ENCODE measurements around the gene MEF2A.

MEF2A gene

DNA sequence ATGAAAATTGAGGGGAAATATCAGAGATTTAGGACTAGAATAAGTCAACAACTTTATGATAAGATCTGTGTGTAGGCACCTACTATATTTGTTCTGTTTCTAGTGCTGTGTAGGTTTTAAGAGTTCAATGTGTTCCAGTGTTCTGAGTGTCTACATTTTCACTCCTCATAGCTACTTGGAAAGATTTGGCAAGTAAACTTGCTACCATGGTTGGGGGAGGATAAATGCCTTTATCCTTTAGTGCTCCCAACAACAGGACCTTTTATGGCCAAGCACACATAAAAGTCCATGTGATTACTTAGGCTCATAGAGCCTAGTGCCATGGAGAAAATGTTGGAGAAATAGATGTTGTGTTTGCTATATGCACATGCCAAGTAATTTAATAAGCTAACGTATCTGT is 103.5 kb downstream of the MEF2A start:
- H3K4me3 ChIP-seq (ENCODE audit: low read length), result no peak overlapping the region
- H3K9ac ChIP-seq (ENCODE audit: low read length), result no peak overlapping the region
- H3K9me3 ChIP-seq (ENCODE audit: control insufficient read depth, low read length), result no peaks in the 10 kb centered on the region
- H3K4me1 ChIP-seq (ENCODE audit: control insufficient read depth, insufficient read depth, low read length), result no peaks in the 10 kb centered on the region
- H3K36me3 ChIP-seq (ENCODE audit: control insufficient read depth, insufficient read depth, low read length), result no peaks in the 10 kb centered on the region
- no peaks in the 10 kb centered on the region for H3K27me3 ChIP-seq (ENCODE audit: control insufficient read depth, insufficient read depth, low read length)

GRCh38 chr15:99671926-99672635 is 106.3 kb downstream of the MEF2A start:
- Histone ChIP-seq H3K36me3 (ENCODE audit: control insufficient read depth, insufficient read depth, low read length) (no peaks in the 10 kb centered on the region), H3K27me3 (ENCODE audit: control insufficient read depth, insufficient read depth, low read length) (no peaks in the 10 kb centered on the region), H3K4me1 (ENCODE audit: control insufficient read depth, insufficient read depth, low read length) (no peaks in the 10 kb centered on the region), H3K9ac (ENCODE audit: low read length) (no peak overlapping the region), H3K4me3 (ENCODE audit: low read length) (no peak overlapping the region), H3K9me3 (ENCODE audit: control insufficient read depth, low read length) (no peaks in the 10 kb centered on the region)

DNA sequence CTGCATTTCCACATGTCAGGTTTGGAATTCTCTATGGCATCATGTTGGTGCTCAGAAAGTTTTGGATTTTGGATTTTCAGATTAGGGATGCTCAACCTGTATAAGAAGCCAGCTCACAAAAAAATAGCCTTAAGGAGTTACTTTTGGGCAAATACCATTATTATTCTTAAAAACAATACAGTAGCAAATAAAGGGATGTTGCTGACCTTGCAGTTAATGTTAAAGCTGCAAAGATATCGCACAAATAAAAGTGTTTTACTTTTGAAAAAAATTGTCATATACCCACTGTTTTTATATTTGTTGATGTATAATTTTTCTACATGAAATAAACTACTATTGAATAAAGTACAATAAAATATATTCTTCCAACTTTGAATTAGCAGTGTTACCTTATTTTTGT is 107.3 kb downstream of the MEF2A start:
- no peaks in the 10 kb centered on the region for H3K36me3 ChIP-seq (ENCODE audit: control insufficient read depth, insufficient read depth, low read length)
- no peaks in the 10 kb centered on the region for H3K9me3 ChIP-seq (ENCODE audit: control insufficient read depth, low read length)
- H3K4me1 ChIP-seq (ENCODE audit: control insufficient read depth, insufficient read depth, low read length), result no peaks in the 10 kb centered on the region
- no peaks in the 10 kb centered on the region for H3K27me3 ChIP-seq (ENCODE audit: control insufficient read depth, insufficient read depth, low read length)
- H3K9ac ChIP-seq (ENCODE audit: low read length), result no peak overlapping the region
- H3K4me3 ChIP-seq (ENCODE audit: low read length), result no peak overlapping the region

DNA sequence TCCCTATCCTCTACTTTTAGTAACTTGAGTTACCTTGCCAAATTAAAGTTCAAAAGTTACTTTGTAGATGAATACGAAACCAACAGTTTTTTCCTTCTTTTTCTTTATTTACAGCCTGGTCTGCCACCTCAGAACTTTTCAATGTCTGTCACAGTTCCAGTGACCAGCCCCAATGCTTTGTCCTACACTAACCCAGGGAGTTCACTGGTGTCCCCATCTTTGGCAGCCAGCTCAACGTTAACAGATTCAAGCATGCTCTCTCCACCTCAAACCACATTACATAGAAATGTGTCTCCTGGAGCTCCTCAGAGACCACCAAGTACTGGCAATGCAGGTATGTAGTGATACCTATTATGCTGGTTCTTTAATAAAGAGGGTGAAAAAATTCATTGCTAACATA is 108.5 kb downstream of the MEF2A start:
- no peaks in the 10 kb centered on the region for H3K9me3 ChIP-seq (ENCODE audit: control insufficient read depth, low read length)
- H3K27me3 ChIP-seq (ENCODE audit: control insufficient read depth, insufficient read depth, low read length), result no peaks in the 10 kb centered on the region
- H3K9ac ChIP-seq (ENCODE audit: low read length), result no peak overlapping the region
- no peaks in the 10 kb centered on the region for H3K36me3 ChIP-seq (ENCODE audit: control insufficient read depth, insufficient read depth, low read length)
- H3K4me3 ChIP-seq (ENCODE audit: low read length), result no peak overlapping the region
- H3K4me1 ChIP-seq (ENCODE audit: control insufficient read depth, insufficient read depth, low read length), result no peaks in the 10 kb centered on the region

DNA sequence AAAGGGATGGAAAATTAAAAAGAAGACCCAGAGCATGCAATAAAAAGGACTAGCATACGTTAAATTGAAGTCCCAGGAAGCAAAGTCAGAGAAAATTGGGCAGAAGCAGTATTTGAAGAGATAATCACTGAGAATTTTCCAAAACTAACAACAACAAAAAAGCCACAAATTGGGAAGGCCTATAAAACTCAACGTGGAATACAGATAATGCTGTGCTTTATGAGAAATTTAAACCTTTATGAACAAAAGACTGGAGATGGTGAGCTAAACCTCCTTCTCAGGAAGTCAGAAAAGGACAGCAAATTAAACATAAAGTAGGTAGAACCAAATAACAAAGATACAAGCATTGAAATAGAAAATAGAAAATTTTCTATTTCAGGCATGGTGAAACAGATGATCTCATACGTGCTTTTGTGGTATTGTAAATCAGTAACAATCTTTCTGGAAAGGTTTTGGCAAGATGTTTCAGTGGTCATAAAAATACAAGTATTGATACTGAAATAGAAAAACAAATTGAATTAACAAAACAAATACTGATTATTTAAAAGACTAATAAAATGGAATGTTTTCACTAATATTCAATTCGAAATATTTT is 111.9 kb downstream of the MEF2A start:
- no peak overlapping the region for H3K9ac ChIP-seq (ENCODE audit: low read length)
- H3K27me3 ChIP-seq (ENCODE audit: control insufficient read depth, insufficient read depth, low read length), result no peaks in the 10 kb centered on the region
- no peaks in the 10 kb centered on the region for H3K9me3 ChIP-seq (ENCODE audit: control insufficient read depth, low read length)
- H3K36me3 ChIP-seq (ENCODE audit: control insufficient read depth, insufficient read depth, low read length), result no peaks in the 10 kb centered on the region
- H3K4me3 ChIP-seq (ENCODE audit: low read length), result no peak overlapping the region
- H3K4me1 ChIP-seq (ENCODE audit: control insufficient read depth, insufficient read depth, low read length), result no peaks in the 10 kb centered on the region

DNA sequence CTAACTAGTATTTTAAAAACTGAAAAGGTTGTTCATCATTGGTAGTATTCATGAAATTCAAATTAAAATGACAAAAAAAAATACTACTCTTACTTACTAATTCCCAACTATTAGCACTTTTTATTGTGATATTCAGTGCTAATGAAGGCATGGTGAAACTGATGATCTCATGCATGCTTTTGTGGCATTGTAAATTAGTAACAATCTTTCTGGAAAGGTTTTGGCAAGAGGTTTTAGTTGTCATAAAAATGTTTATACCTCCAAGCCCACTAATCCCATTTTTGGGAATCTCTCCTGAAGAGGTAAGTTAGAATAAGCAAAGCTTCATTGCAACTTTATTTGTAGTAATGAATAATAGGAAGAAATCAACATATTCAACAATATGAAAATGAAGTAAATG is 114.5 kb downstream of the MEF2A start:
- no peaks in the 10 kb centered on the region for H3K36me3 ChIP-seq (ENCODE audit: control insufficient read depth, insufficient read depth, low read length)

DNA sequence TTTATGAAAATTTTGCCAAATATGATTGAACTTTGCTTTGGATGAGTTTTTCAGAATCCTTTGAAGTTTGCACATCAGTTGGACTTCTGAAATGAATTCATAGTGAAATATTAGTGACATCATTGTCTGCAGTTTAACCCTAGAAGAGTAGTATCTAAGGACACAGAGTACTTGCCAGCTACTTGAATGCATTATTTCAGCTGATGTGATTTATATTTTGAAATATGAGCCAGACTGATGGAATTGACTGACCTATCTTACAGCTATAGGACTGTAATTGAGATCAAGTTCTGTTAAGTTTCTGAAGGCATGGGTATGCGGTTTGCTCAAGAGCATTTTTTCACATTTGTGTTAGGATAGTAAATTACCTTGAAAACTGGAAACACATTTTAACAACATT is 116.2 kb downstream of the MEF2A start:
- Histone ChIP-seq H3K9ac (ENCODE audit: low read length) (no peak overlapping the region), H3K4me3 (ENCODE audit: low read length) (no peak overlapping the region), H3K36me3 (ENCODE audit: control insufficient read depth, insufficient read depth, low read length) (no peaks in the 10 kb centered on the region), H3K4me1 (ENCODE audit: control insufficient read depth, insufficient read depth, low read length) (no peaks in the 10 kb centered on the region), H3K27me3 (ENCODE audit: control insufficient read depth, insufficient read depth, low read length) (no peaks in the 10 kb centered on the region), H3K9me3 (ENCODE audit: control insufficient read depth, low read length) (peaks cover 6% of the 10 kb centered on the region)

More for the DNA sequence above, 114.5 kb downstream of the MEF2A start:
- Histone ChIP-seq H3K4me3 (ENCODE audit: low read length) (no peak overlapping the region), H3K9me3 (ENCODE audit: control insufficient read depth, low read length) (no peaks in the 10 kb centered on the region), H3K9ac (ENCODE audit: low read length) (no peak overlapping the region), H3K4me1 (ENCODE audit: control insufficient read depth, insufficient read depth, low read length) (no peaks in the 10 kb centered on the region), H3K27me3 (ENCODE audit: control insufficient read depth, insufficient read depth, low read length) (no peaks in the 10 kb centered on the region)

DNA sequence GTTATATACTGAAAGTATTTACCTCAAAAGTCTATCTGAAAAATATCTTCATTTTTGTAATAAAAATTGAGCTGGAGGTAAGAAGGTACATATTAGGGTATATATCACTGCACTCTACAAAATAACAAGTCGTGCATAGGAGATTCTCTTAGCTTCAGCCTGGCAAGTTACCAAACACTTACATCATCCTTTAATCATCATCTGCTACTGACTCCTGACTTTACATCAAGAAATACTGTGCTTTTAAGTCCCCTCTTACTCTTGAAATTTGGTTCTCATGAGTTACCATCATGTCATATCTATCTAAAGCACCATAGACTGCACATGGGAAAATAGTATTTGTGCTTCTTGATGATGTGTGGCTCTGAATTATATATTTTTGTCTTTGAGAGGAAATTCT is 116.7 kb downstream of the MEF2A start:
- Histone ChIP-seq H3K4me1 (ENCODE audit: control insufficient read depth, insufficient read depth, low read length) (no peaks in the 10 kb centered on the region), H3K36me3 (ENCODE audit: control insufficient read depth, insufficient read depth, low read length) (no peaks in the 10 kb centered on the region), H3K4me3 (ENCODE audit: low read length) (no peak overlapping the region), H3K27me3 (ENCODE audit: control insufficient read depth, insufficient read depth, low read length) (no peaks in the 10 kb centered on the region), H3K9me3 (ENCODE audit: control insufficient read depth, low read length) (peaks cover 6% of the 10 kb centered on the region), H3K9ac (ENCODE audit: low read length) (no peak overlapping the region)

DNA sequence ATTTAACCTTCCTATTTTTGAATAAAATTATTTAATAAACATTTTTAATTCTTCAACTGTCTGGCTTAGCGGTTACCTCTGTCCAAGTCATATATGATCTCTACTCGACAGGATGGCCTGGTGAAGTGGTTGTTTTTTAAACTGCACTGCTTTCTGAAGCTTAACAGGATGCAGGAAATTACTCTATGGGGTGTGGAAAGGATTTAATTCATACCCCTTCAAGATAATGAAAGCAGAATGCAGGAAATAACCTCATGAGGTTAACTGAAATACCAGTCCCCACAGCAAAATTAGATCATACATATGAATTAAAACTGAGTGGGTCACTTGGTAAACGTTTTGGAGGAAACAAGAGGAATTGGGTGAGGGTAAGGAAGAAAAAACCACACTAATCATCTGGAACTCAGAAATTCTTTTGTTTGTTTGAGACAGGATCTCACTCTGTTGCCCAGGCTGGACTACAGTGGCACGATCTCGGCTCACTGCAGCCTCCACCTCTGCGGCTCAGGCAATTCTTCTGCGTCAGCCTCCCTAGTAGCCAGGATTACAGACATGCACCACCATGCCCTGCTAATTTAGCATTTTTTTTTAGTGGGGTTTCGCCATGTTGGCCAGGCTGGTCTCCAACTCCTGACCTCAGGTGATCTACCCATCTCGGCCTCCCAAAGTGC is 117.4 kb downstream of the MEF2A start:
- Histone ChIP-seq H3K4me1 (ENCODE audit: control insufficient read depth, insufficient read depth, low read length) (no peaks in the 10 kb centered on the region), H3K4me3 (ENCODE audit: low read length) (no peak overlapping the region), H3K27me3 (ENCODE audit: control insufficient read depth, insufficient read depth, low read length) (no peaks in the 10 kb centered on the region), H3K36me3 (ENCODE audit: control insufficient read depth, insufficient read depth, low read length) (no peaks in the 10 kb centered on the region), H3K9me3 (ENCODE audit: control insufficient read depth, low read length) (peaks cover 6% of the 10 kb centered on the region), H3K9ac (ENCODE audit: low read length) (no peak overlapping the region)

DNA sequence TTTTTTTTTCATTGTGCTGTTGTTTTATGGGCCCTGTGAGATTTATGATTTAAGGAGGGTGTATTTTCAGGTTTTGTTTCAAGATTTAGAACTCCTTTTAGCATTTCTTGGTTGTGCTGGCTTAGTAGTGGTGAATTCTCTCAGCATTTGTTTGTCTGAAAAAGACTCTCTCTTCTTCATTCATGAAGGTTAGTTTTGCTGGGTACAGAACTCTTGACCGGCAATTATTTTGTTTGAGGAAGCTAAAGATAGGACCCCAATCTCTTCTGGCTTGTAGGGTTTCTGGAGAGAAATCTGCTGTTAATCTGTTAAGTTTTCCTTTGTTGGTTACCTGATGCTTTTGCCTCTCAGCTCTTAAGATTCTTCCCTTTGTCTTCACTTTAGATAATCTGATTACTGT is 120.5 kb downstream of the MEF2A start:
- no peak overlapping the region for H3K9ac ChIP-seq (ENCODE audit: low read length)
- H3K36me3 ChIP-seq (ENCODE audit: control insufficient read depth, insufficient read depth, low read length), result peaks cover 4% of the 10 kb centered on the region
- no peaks in the 10 kb centered on the region for H3K27me3 ChIP-seq (ENCODE audit: control insufficient read depth, insufficient read depth, low read length)
- H3K4me3 ChIP-seq (ENCODE audit: low read length), result no peak overlapping the region
- H3K4me1 ChIP-seq (ENCODE audit: control insufficient read depth, insufficient read depth, low read length), result no peaks in the 10 kb centered on the region
- H3K9me3 ChIP-seq (ENCODE audit: control insufficient read depth, low read length), result peaks cover 6% of the 10 kb centered on the region

DNA sequence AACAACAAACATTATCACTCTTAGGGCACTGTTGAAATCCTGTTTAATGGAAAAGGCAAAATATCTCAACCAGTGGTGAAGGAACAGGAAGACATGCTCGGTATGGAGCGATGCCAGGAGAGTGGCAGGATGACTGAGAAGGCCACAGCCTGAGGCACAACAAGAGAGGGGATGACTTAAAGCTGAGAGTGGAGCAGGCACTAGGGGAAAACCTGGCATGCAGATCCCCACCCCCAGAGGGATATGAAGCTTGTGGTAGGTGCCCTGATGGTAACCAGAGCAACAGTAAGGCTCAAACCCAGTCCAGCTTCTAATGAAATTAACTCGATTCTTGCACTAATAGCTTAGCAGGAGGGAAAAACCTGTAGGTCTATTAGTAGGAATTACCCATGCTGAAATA is 127.0 kb downstream of the MEF2A start:
- Histone ChIP-seq H3K36me3 (ENCODE audit: control insufficient read depth, insufficient read depth, low read length) (peaks cover 7% of the 10 kb centered on the region), H3K4me1 (ENCODE audit: control insufficient read depth, insufficient read depth, low read length) (no peaks in the 10 kb centered on the region), H3K4me3 (ENCODE audit: low read length) (no peak overlapping the region), H3K27me3 (ENCODE audit: control insufficient read depth, insufficient read depth, low read length) (no peaks in the 10 kb centered on the region), H3K9me3 (ENCODE audit: control insufficient read depth, low read length) (no peaks in the 10 kb centered on the region), H3K9ac (ENCODE audit: low read length) (no peak overlapping the region)

GRCh38 chr15:99696096-99696495 is 130.3 kb downstream of the MEF2A start:
- Histone ChIP-seq H3K9me3 (ENCODE audit: control insufficient read depth, low read length) (no peaks in the 10 kb centered on the region), H3K9ac (ENCODE audit: low read length) (no peak overlapping the region), H3K4me1 (ENCODE audit: control insufficient read depth, insufficient read depth, low read length) (no peaks in the 10 kb centered on the region), H3K36me3 (ENCODE audit: control insufficient read depth, insufficient read depth, low read length) (peaks cover 3% of the 10 kb centered on the region), H3K4me3 (ENCODE audit: low read length) (no peak overlapping the region), H3K27me3 (ENCODE audit: control insufficient read depth, insufficient read depth, low read length) (no peaks in the 10 kb centered on the region)
